Activated CD4-positive, CD25-positive, alpha-beta regulatory T cell treated with anti-CD3 and anti-CD28 coated beads, Interleukin-2, amount 50 U/mL, for 24 hours (primary cell): ENCODE measurements around the gene SNAPC3.

ENCODE experiments used
- ATAC-seq, 2 donors: fragments of 150-1000 bp; cut with Tn5 transposase; one replicate each; pipeline ENCODE4 v1.10.0; 2021; ENCODE audit warnings: mild to moderate bottlenecking in 1 of 2, moderate library complexity in 1 of 2

The SNAPC3 gene

GRCh38 chr9:15492485-15493150 is 69.9 kb downstream of the SNAPC3 start:
- ATAC-seq, result no peak

GRCh38 chr9:15498246-15498995 is 75.7 kb downstream of the SNAPC3 start:
- ATAC-seq, result no peak

- peak; percentile 46 to 52 for ATAC-seq
Measured at GRCh38 chr9:15499139-15499538, 76.5 kb downstream of the SNAPC3 start.

GRCh38 chr9:15501179-15501578 is 78.5 kb downstream of the SNAPC3 start:
- no peak for ATAC-seq

- no peak for ATAC-seq
Measured at GRCh38 chr9:15501803-15502202, 79.1 kb downstream of the SNAPC3 start.

GRCh38 chr9:15505921-15506320 is 83.2 kb downstream of the SNAPC3 start:
- no peak for ATAC-seq

GRCh38 chr9:15509931-15510788 is 87.5 kb downstream of the SNAPC3 start:
- ATAC-seq, result peak; percentile 46 to 59

GRCh38 chr9:15510789-15511575 is 88.3 kb downstream of the SNAPC3 start, which contains the start of gene PSIP1:
Gene PSIP1 (minus strand): TSS chr9:15510970. CDS start chr9:15510188, 782 bp downstream.
- peak; percentile 82 to 84 for ATAC-seq
